HEK293T (cell line): ENCODE measurements around the gene RNASE7.

Experiments
- CTCF ChIA-PET: fragments of 350-600 bp; formaldehyde crosslinking; extraction: SDS; loops from one replicate; lab custom pipeline; 2021; ENCODE audit warnings: antibody characterized with exemption, inconsistent platforms; lab: Yijun Ruan, JAX
- POLR2A ChIA-PET: fragments of 350-600 bp; formaldehyde crosslinking; extraction: SDS; loops from one replicate; lab custom pipeline; 2020; ENCODE audit warnings: antibody characterized with exemption, inconsistent platforms; lab: Yijun Ruan, JAX
- DNase-seq: peaks from one replicate; pipeline ENCODE4 v3.0.0; 2012; ENCODE audit warnings: mixed read lengths; ENCODE audit errors: extremely low spot score
- ARNT ChIP-seq: fragments of 450-650 bp; IDR thresholded peaks from 2 replicates; pipeline ENCODE4 v1.6.1; 2017; ENCODE audit warnings: mild to moderate bottlenecking
- BHLHE40 ChIP-seq: fragments of 450-650 bp; IDR thresholded peaks from 2 replicates; pipeline ENCODE4 v1.6.1; 2016; ENCODE audit warnings: mild to moderate bottlenecking, moderate library complexity, borderline replicate concordance
- CTBP1 ChIP-seq: fragments of 450-650 bp; IDR thresholded peaks from 2 replicates; pipeline ENCODE4 v1.6.1; 2016; ENCODE audit warnings: borderline replicate concordance
- ELF4 ChIP-seq: fragments of 450-650 bp; IDR thresholded peaks from 2 replicates; pipeline ENCODE4 v1.6.1; 2017; ENCODE audit warnings: antibody characterized with exemption
- FOXA1 ChIP-seq: fragments of 450-650 bp; IDR thresholded peaks from 2 replicates; pipeline ENCODE4 v1.6.1; 2016; ENCODE audit warnings: mild to moderate bottlenecking
- FOXK2 ChIP-seq: fragments of 450-650 bp; IDR thresholded peaks from 2 replicates; pipeline ENCODE4 v1.6.1; 2016; ENCODE audit warnings: mild to moderate bottlenecking
- FOXM1 ChIP-seq: fragments of 450-650 bp; IDR thresholded peaks from 2 replicates; pipeline ENCODE4 v1.6.1; 2017; ENCODE audit warnings: mild to moderate bottlenecking, borderline replicate concordance
- HDGF ChIP-seq: fragments of 450-650 bp; IDR thresholded peaks from 2 replicates; pipeline ENCODE4 v1.6.1; 2017; ENCODE audit warnings: antibody characterized with exemption, borderline replicate concordance
- L3MBTL2 ChIP-seq: fragments of 450-650 bp; conservative IDR thresholded peaks from 2 replicates; pipeline ENCODE4 v1.6.1; 2016; ENCODE audit warnings: mild to moderate bottlenecking
- LEF1 ChIP-seq: fragments of 450-650 bp; IDR thresholded peaks from 2 replicates; pipeline ENCODE4 v1.6.1; 2017; ENCODE audit warnings: mild to moderate bottlenecking, borderline replicate concordance
- NFRKB ChIP-seq: fragments of 450-650 bp; IDR thresholded peaks from 2 replicates; pipeline ENCODE4 v1.6.1; 2016; ENCODE audit warnings: mild to moderate bottlenecking, moderate library complexity
- PKNOX1 ChIP-seq: fragments of 450-650 bp; IDR thresholded peaks from 2 replicates; pipeline ENCODE4 v1.6.1; 2016
- SP1 ChIP-seq: fragments of 450-650 bp; IDR thresholded peaks from 2 replicates; pipeline ENCODE4 v1.6.1; 2017
- SUZ12 ChIP-seq: fragments of 450-650 bp; IDR thresholded peaks from 2 replicates; pipeline ENCODE4 v1.6.1; 2016; ENCODE audit warnings: mild to moderate bottlenecking
- TARDBP ChIP-seq: fragments of 450-650 bp; IDR thresholded peaks from 2 replicates; pipeline ENCODE4 v1.6.1; 2016
- ZNF384 ChIP-seq: fragments of 450-650 bp; IDR thresholded peaks from 2 replicates; pipeline ENCODE4 v1.6.1; 2016

The RNASE7 gene

GRCh38 chr14:21056520-21057163 is 14.5 kb downstream of the RNASE7 start:
- DNase-seq = no peak
- TF ChIP-seq PKNOX1 (no peak), LEF1 (no peak), NFRKB (no peak), TARDBP (no peak), ARNT (no peak), FOXM1 (no peak), HDGF (no peak), ELF4 (no peak), FOXK2 (no peak), SUZ12 (no peak), L3MBTL2 (no peak), SP1 (no peak), ZNF384 (no peak), BHLHE40 (no peak)
- ChIA-PET CTCF (interaction anchor here (1.5 to 1.9 kb wide), 2 partner anchors 35 to 42 kb away, joined by 5 read pairs; no protein-coding TSS in a partner anchor), POLR2A (no interaction called here)

GRCh38 chr14:21057803-21058675 is 15.9 kb downstream of the RNASE7 start, which contains the start of gene RNASE8:
Gene RNASE8, plus strand, starts transcription at chr14:21057822. Its CDS starts 71 bp downstream, at chr14:21057893.
- POLR2A ChIA-PET = interaction anchor here (0.9 kb wide), 1 partner anchor 10 kb away, joined by 3 read pairs; no protein-coding TSS in a partner anchor
- TF ChIP-seq FOXM1 = no peak
- no peak for TF ChIP-seq FOXA1
- TF ChIP-seq FOXK2 = no peak
- TF ChIP-seq PKNOX1 = no peak
- TF ChIP-seq HDGF = no peak
- TF ChIP-seq ARNT = no peak
- no peak for TF ChIP-seq CTBP1
- no peak for TF ChIP-seq LEF1
- no peak for TF ChIP-seq L3MBTL2
- no peak for TF ChIP-seq TARDBP
- TF ChIP-seq BHLHE40 = no peak
- TF ChIP-seq ZNF384 = no peak
- TF ChIP-seq ELF4 = no peak
- no peak for TF ChIP-seq SP1
- TF ChIP-seq NFRKB = no peak
- no peak for TF ChIP-seq SUZ12
- CTCF ChIA-PET = interaction anchor here (0.9 to 1.9 kb wide), 3 partner anchors 14 to 52 kb away, joined by 3 to 5 read pairs (median 3); no protein-coding TSS in a partner anchor
- DNase-seq = no peak

GRCh38 chr14:21058903-21059302 is 16.7 kb downstream of the RNASE7 start:
- ChIA-PET POLR2A (interaction anchor here (0.9 kb wide), 1 partner anchor 11 kb away, joined by 3 read pairs; no protein-coding TSS in a partner anchor), CTCF (interaction anchor here (0.9 to 1.9 kb wide), 4 partner anchors 15 to 88 kb away, joined by 3 to 5 read pairs (median 3); no protein-coding TSS in a partner anchor)
- TF ChIP-seq SP1 (no peak), L3MBTL2 (no peak), FOXM1 (no peak), HDGF (no peak), LEF1 (no peak), SUZ12 (no peak), CTBP1 (no peak), ZNF384 (no peak), ARNT (no peak)
- DNase-seq = no peak

- ChIA-PET POLR2A (interaction anchor here (3.7 kb wide), 1 partner anchor 11 kb away, joined by 15 read pairs; no protein-coding TSS in a partner anchor), CTCF (interaction anchor here (1.0 kb wide), 1 partner anchor 89 kb away, joined by 3 read pairs; no protein-coding TSS in a partner anchor)
- DNase-seq = no peak
- TF ChIP-seq PKNOX1 = no peak
- no peak for TF ChIP-seq ARNT
- no peak for TF ChIP-seq BHLHE40
Observed at GRCh38 chr14:21059842-21060613, 17.9 kb downstream of the RNASE7 start.

- POLR2A ChIA-PET = interaction anchor here (3.7 kb wide), 1 partner anchor 11 kb away, joined by 15 read pairs; no protein-coding TSS in a partner anchor
- no peak for DNase-seq
- TF ChIP-seq HDGF (no peak), FOXA1 (no peak), CTBP1 (no peak), ZNF384 (no peak), L3MBTL2 (no peak), FOXM1 (no peak), PKNOX1 (no peak), SUZ12 (no peak), BHLHE40 (no peak), FOXK2 (no peak), ELF4 (no peak), ARNT (no peak)
- CTCF ChIA-PET = interaction anchor here (0.6 to 3.5 kb wide), 2 partner anchors 46 to 48 kb away, joined by 3 to 18 read pairs; no protein-coding TSS in a partner anchor
Observed at GRCh38 chr14:21060614-21061346, 18.6 kb downstream of the RNASE7 start.
